Measurements from ENCODE around the gene TFF3.

DNA sequence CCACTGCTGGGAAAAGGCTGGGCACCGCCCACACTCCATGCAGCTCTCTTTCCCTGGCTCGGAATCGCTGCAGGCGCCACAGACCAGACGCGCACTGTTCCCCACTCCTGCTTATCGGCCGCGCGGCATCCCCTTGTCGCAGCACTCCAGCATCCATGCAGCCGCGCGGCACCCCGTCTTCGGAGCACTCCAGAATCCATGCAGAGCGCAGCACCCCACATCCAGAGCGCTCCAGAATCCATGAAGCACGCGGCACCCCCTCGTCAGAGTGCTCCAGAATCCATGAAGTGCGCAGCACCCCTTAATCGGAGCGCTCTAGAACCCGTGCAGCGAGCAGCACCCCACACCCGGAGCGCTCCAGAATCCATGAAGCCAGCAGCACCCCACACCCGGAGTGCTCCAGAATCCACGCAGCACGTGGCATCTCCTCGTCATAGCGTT, 9.5 kb downstream of the TFF3 start:
- TF ChIP-seq, protein P1, sequence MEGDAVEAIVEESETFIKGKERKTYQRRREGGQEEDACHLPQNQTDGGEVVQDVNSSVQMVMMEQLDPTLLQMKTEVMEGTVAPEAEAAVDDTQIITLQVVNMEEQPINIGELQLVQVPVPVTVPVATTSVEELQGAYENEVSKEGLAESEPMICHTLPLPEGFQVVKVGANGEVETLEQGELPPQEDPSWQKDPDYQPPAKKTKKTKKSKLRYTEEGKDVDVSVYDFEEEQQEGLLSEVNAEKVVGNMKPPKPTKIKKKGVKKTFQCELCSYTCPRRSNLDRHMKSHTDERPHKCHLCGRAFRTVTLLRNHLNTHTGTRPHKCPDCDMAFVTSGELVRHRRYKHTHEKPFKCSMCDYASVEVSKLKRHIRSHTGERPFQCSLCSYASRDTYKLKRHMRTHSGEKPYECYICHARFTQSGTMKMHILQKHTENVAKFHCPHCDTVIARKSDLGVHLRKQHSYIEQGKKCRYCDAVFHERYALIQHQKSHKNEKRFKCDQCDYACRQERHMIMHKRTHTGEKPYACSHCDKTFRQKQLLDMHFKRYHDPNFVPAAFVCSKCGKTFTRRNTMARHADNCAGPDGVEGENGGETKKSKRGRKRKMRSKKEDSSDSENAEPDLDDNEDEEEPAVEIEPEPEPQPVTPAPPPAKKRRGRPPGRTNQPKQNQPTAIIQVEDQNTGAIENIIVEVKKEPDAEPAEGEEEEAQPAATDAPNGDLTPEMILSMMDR (IDR thresholded peaks at IDR 0.05; ENCODE audit: insufficient read depth, low read length, poor library complexity, severe bottlenecking), result no peak
- TF ChIP-seq EZH2phosphoT487 (conservative IDR thresholded peaks at IDR 0.05; ENCODE audit: low read length), result no peak

Data from SU-DHL-6 (cell line).